Fibroblast of lung (primary cell): Measurements from ENCODE around the gene SLC25A20. TPM values are rescaled to one million over a fixed set of nuclear protein-coding genes. Genes with fewer than 3 reads are reported as not detected.

Experiments
- DNase-seq, 2 donors: peaks; one replicate each; pipeline versions ENCODE4 v3.0.0 to v3.0.0-alpha.2; 2010; ENCODE audit warnings: low read depth in 2 of 2
- H2AFZ ChIP-seq: 2 replicates; pipeline ENCODE4 v1.5.1; 2012; ENCODE audit warnings: low read length, control low read depth, inconsistent platforms
- H3K27ac ChIP-seq: 2 replicates; pipeline ENCODE4 v1.5.1; 2011; ENCODE audit warnings: low read length, control low read depth; ENCODE audit not compliant: insufficient read depth
- H3K27me3 ChIP-seq: 2 replicates; pipeline ENCODE4 v1.5.1; 2011; ENCODE audit warnings: mild to moderate bottlenecking, low read length; ENCODE audit not compliant: control insufficient read depth, insufficient read depth
- H3K36me3 ChIP-seq: 2 replicates; pipeline ENCODE4 v1.5.1; 2011; ENCODE audit warnings: low read length; ENCODE audit not compliant: control insufficient read depth, insufficient read depth
- H3K4me1 ChIP-seq: 2 replicates; pipeline ENCODE4 v1.5.1; 2011; ENCODE audit warnings: low read length; ENCODE audit not compliant: control insufficient read depth, insufficient read depth; ENCODE audit errors: extremely low read depth
- H3K4me2 ChIP-seq: 2 replicates; pipeline ENCODE4 v1.5.1; 2011; ENCODE audit warnings: low read length, control low read depth; ENCODE audit not compliant: insufficient read depth; ENCODE audit errors: extremely low read depth
- H3K4me3 ChIP-seq, 4 experiments: fragments of 200-600 bp in 1 of 4; sonication (generic) in 1 of 4; replicated peaks in 1 of 4; 2 replicates each; pipeline ENCODE4 v1.5.1; 2011 to 2016; ENCODE audit warnings: low read length in 4 of 4, low read depth in 3 of 4, mild to moderate bottlenecking in 3 of 4, control low read depth in 2 of 4, inconsistent platforms in 1 of 4, mixed read lengths in 1 of 4; ENCODE audit not compliant: insufficient read depth in 1 of 4; ENCODE audit errors: control extremely low read depth in 1 of 4
- H3K79me2 ChIP-seq: 2 replicates; pipeline ENCODE4 v1.5.1; 2012; ENCODE audit warnings: mild to moderate bottlenecking, low read length, inconsistent platforms; ENCODE audit not compliant: control insufficient read depth, insufficient read depth
- H3K9ac ChIP-seq: 2 replicates; pipeline ENCODE4 v1.5.1; 2011; ENCODE audit warnings: mild to moderate bottlenecking, low read length, control low read depth; ENCODE audit not compliant: insufficient read depth
- H3K9me3 ChIP-seq: 2 replicates; pipeline ENCODE4 v1.5.1; 2012; ENCODE audit warnings: low read depth, low read length; ENCODE audit not compliant: control insufficient read depth, insufficient read depth
- H4K20me1 ChIP-seq: 2 replicates; pipeline ENCODE4 v1.5.1; 2011; ENCODE audit warnings: low read length; ENCODE audit not compliant: control insufficient read depth, insufficient read depth; ENCODE audit errors: extremely low read depth
- EZH2 ChIP-seq: IDR thresholded peaks from 2 replicates; pipeline ENCODE4 v1.5.1; 2012; ENCODE audit warnings: low read length, control low read depth, mild to moderate bottlenecking; ENCODE audit errors: missing control alignments
- polyA plus RNA-seq, 2 donors: library from polyadenylated mRNA; depleted of rRNA in 1 of 2; stranded (reverse) in 1 of 2; unstranded in 1 of 2; fragments of >200 nt; gene quantifications; 2 replicates each; pipeline ENCODE4 v1.2.1, GENCODE V29; 2011 to 2012; ENCODE audit warnings: missing spikeins in 1 of 2
- total RNA-seq: library from RNA; depleted of rRNA; stranded (reverse); fragments of >200 nt; gene quantifications from 2 replicates; pipeline ENCODE4 v1.2.1, GENCODE V29; 2014
- TF ChIP-seq, protein P1 (sequence below), 2 donors: IDR thresholded peaks in 1 of 2; conservative IDR thresholded peaks in 1 of 2; 1 replicate in 1 of 2; 2 replicates in 1 of 2; pipeline ENCODE4 v1.5.1; 2011 to 2012; ENCODE audit warnings: low read length in 2 of 2, control low read depth in 1 of 2, inconsistent platforms in 1 of 2, low read depth in 1 of 2, mild to moderate bottlenecking in 1 of 2

SLC25A20 gene
- total and polyA plus RNA-seq, 2 donors (not counting 1 experiment from before 2014, with no cell fraction given), result 25.1 to 40.3 TPM

DNA sequence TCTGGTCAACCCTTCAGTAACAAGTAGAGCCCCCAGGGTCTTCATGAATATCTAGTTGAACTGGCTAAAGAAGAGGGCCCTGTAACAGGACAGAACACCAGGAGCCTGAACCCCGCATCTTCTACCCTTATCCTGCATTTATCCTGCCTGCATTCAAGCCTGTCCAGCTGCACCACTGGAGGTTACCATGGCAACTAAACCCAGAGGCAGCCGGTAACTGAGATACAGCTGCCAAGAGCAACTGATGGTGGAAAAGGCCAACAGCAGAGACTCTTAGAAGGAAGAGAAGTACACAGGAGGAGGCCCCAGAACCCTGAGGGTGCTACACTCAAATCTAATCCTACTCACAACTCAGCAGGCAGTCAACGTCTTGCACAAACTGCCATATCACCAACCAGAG is 47.3 kb downstream of the SLC25A20 start:
- H3K27me3 ChIP-seq, result no peaks in the 10 kb centered on the region
- no peaks in the 10 kb centered on the region for H4K20me1 ChIP-seq
- H3K79me2 ChIP-seq, result peaks cover 5% of the 10 kb centered on the region
- no peak overlapping the region for H3K9ac ChIP-seq
- no peak for TF ChIP-seq EZH2
- TF ChIP-seq, protein P1, sequence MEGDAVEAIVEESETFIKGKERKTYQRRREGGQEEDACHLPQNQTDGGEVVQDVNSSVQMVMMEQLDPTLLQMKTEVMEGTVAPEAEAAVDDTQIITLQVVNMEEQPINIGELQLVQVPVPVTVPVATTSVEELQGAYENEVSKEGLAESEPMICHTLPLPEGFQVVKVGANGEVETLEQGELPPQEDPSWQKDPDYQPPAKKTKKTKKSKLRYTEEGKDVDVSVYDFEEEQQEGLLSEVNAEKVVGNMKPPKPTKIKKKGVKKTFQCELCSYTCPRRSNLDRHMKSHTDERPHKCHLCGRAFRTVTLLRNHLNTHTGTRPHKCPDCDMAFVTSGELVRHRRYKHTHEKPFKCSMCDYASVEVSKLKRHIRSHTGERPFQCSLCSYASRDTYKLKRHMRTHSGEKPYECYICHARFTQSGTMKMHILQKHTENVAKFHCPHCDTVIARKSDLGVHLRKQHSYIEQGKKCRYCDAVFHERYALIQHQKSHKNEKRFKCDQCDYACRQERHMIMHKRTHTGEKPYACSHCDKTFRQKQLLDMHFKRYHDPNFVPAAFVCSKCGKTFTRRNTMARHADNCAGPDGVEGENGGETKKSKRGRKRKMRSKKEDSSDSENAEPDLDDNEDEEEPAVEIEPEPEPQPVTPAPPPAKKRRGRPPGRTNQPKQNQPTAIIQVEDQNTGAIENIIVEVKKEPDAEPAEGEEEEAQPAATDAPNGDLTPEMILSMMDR (conservative IDR thresholded peaks at IDR 0.05 in 1 of 2, IDR thresholded peaks at IDR 0.05 in 1 of 2; ENCODE audit: low read depth in 1 of 2, low read length in 2 of 2), result no peak
- no peak overlapping the region for H2AFZ ChIP-seq
- H3K36me3 ChIP-seq, result no peaks in the 10 kb centered on the region
- H3K4me3 ChIP-seq, result no peak overlapping the region
- peak; percentile 40 to 58 for DNase-seq
- H3K4me1 ChIP-seq, result no peaks in the 10 kb centered on the region
- no peaks in the 10 kb centered on the region for H3K9me3 ChIP-seq
- H3K27ac ChIP-seq, result no peak overlapping the region
- no peak overlapping the region for H3K4me2 ChIP-seq

DNA sequence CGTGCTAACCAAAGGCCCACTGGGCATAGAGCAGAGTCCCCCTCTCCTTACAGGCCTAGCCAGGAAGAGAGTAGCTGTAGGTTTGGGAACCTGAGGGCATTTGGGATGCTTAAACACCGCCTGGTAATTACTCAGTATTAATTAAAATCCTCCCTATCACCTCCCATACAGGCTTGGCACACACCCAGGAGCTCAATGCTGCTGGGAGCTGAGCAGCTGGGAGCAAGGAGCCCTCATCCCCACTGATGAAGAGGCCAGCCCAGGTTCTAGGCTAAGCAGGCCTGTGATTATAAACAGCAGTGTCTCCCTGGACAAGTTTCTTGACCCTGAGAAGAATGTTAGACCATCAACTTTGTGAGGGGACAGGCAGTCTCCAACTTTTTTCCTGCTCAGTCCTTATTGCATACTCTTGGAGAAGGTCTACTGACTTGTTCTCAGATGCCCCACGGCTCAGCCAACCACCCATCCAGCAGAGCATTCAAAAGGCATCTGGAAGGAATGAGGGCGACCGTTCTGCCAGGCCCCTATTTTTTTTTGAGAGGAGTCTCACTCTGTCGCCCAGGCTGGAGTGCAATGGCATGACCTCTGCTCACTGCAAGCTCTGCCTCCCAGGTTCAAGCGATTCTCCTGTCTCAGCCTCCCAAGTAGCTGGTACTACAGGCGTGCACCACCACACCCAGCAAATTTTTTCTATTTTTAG is 49.7 kb downstream of the SLC25A20 start:
- Histone ChIP-seq H3K4me1 (peaks cover 3% of the 10 kb centered on the region), H3K27ac (no peak overlapping the region), H3K79me2 (peaks cover 18% of the 10 kb centered on the region), H3K9ac (no peak overlapping the region), H3K27me3 (no peaks in the 10 kb centered on the region), H3K9me3 (no peaks in the 10 kb centered on the region), H3K4me2 (no peak overlapping the region), H3K36me3 (no peaks in the 10 kb centered on the region), H4K20me1 (no peaks in the 10 kb centered on the region), H2AFZ (no peak overlapping the region), H3K4me3 (no peak overlapping the region)
- no peak for DNase-seq
- no peak for TF ChIP-seq EZH2
- TF ChIP-seq, protein P1 (conservative IDR thresholded peaks at IDR 0.05 in 1 of 2, IDR thresholded peaks at IDR 0.05 in 1 of 2; ENCODE audit: low read depth in 1 of 2, low read length in 2 of 2), result no peak

DNA sequence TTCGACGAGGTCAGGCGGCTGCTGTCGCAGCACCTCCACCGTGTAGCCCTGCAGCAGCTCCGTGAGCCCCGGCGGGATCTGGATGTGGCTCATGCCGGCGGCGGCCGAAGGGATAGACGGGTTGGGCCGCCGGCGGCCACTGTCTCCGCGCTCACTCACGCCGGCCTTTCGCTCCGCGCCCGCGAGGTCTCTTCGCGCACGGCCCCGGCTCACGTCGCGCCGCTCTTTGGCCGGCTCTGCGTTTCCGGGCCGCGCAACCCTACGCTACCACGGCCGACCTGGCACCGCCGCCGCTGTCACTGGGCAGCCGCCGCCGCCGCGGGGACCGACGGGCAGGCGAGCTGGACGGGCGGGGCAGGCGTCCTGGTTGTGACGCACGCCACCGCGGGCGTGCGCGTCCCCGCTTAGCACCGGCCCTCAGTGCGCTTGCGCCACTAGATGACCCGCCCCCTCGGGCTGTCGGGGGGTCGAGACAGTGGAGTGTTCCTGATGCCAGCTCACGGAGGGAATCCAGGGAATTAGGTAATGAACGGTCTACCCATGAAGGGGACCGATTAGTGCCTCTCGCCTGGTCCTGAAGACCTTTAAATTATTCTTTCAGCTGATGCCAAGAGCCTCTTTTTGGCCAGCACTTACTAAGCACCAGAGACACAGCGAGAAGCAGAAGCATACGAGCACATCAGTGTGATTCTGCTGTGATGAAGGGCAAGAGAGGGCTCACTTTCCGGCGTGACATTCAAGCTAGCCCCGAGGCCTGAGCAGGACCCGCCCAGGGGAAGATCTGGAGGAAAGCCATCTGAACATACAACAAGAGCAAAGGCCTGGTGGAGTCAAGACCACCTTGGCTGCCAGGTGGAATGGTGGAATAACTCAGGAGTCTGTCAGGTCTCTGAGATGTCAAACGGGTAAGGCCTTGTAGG is 50.9 kb downstream of the SLC25A20 start, which contains the start of gene PRKAR2A:
PRKAR2A (minus strand) TSS at position 371 of the 920 bp plus-strand sequence; CDS start at position 93, 278 bp downstream.
- Histone ChIP-seq H3K27me3 (no peaks in the 10 kb centered on the region), H3K4me1 (peaks cover 3% of the 10 kb centered on the region), H3K9me3 (no peaks in the 10 kb centered on the region), H2AFZ (peak within 1 kb of the TSS; percentile 95), H3K27ac (peak within 1 kb of the TSS; percentile 86), H3K4me2 (peak within 1 kb of the TSS; percentile 93), H4K20me1 (no peaks in the 10 kb centered on the region), H3K79me2 (peaks cover 18% of the 10 kb centered on the region), H3K9ac (peak within 1 kb of the TSS; percentile 81), H3K36me3 (no peaks in the 10 kb centered on the region), H3K4me3 (peak within 1 kb of the TSS; percentile 77 to 93 (median 80))
- DNase-seq, result peak; percentile 82 to 84
- TF ChIP-seq, protein P1 (conservative IDR thresholded peaks at IDR 0.05 in 1 of 2, IDR thresholded peaks at IDR 0.05 in 1 of 2; ENCODE audit: low read depth in 1 of 2, low read length in 2 of 2), result no peak
- no peak for TF ChIP-seq EZH2
